Gastrocnemius medialis (tissue), 4 donors: Measurements from ENCODE around the gene C18orf32. TPM values are rescaled to one million over a fixed set of nuclear protein-coding genes. Genes with fewer than 3 reads are reported as not detected.

Experiments
- ATAC-seq, 2 donors: fragments of 150-250 bp; one replicate each; pipeline ENCODE4 v1.9.1; 2016
- DNase-seq, 2 donors: peaks; one replicate each; pipeline ENCODE4 v3.0.0-alpha.2; 2019
- H3K27ac ChIP-seq, 4 donors: fragments of 200-600 bp; sonication (generic); 1 replicate in 1 of 4; 2 replicates in 3 of 4; pipeline ENCODE4 v1.5.1; 2016 to 2018; ENCODE audit warnings: mild to moderate bottlenecking in 2 of 4, moderate library complexity in 1 of 4
- H3K27me3 ChIP-seq, 3 donors: fragments of 200-600 bp; sonication (generic) in 2 of 3; 1 replicate in 1 of 3; 2 replicates in 2 of 3; pipeline versions ENCODE4 v1.5.1 to v1.6.0; 2016 to 2019; ENCODE audit warnings: mild to moderate bottlenecking in 1 of 3, moderate library complexity in 1 of 3
- H3K36me3 ChIP-seq, 2 donors: fragments of 200-600 bp; sonication (generic) in 1 of 2; one replicate each; pipeline ENCODE4 v1.5.1; 2017 to 2018
- H3K4me1 ChIP-seq, 2 donors: fragments of 200-600 bp; sonication (generic) in 1 of 2; one replicate each; pipeline ENCODE4 v1.5.1; 2016 to 2017; ENCODE audit warnings: mild to moderate bottlenecking in 2 of 2
- H3K4me3 ChIP-seq, 4 donors: fragments of 200-600 bp; sonication (generic) in 3 of 4; 1 replicate in 1 of 4; 2 replicates in 3 of 4; pipeline ENCODE4 v1.5.1; 2016 to 2019; ENCODE audit warnings: mild to moderate bottlenecking in 2 of 4
- H3K9me3 ChIP-seq, 3 donors: fragments of 200-600 bp; sonication (generic) in 2 of 3; 1 replicate in 1 of 3; 2 replicates in 2 of 3; pipeline ENCODE4 v1.5.1; 2016 to 2019
- CTCF ChIP-seq, 5 experiments: fragments of 450-650 bp in 3 of 5; fragments of 200-600 bp in 2 of 5; sonication (generic) in 2 of 5; IDR thresholded peaks in 4 of 5; conservative IDR thresholded peaks in 1 of 5; 1 replicate in 4 of 5; 2 replicates in 1 of 5; pipeline ENCODE4 v1.5.1; 2016 to 2019; ENCODE audit warnings: antibody characterized with exemption in 5 of 5, mild to moderate bottlenecking in 3 of 5, moderate library complexity in 3 of 5
- POLR2A ChIP-seq, 2 donors: fragments of 450-650 bp; IDR thresholded peaks; one replicate each; pipeline ENCODE4 v1.6.1; 2017; ENCODE audit warnings: antibody characterized with exemption in 2 of 2, mild to moderate bottlenecking in 2 of 2, moderate library complexity in 2 of 2
- in situ Hi-C, 4 donors: fragments of 200-750 bp; cut with MboI; loops; one replicate each; pipeline versions ENCODE4 v1.15.0 to v1.8.0; 2017; ENCODE audit warnings: low sequenced_read_pairs in 4 of 4
- intact Hi-C: fragments of 100-400 bp; cut with DNase I; formaldehyde crosslinking; loops from one replicate; pipeline ENCODE4 v1.15.1; 2023; ENCODE audit warnings: low total_unique reads
- total RNA-seq, 4 donors: library from RNA; depleted of rRNA; stranded (reverse); fragments of >200 nt; gene quantifications; one replicate each; pipeline versions ENCODE4 v1.1.0 to v1.2.3, GENCODE V29; 2016

Gene C18orf32
- total RNA-seq, 4 donors from 2014 or later: 14.0 to 28.2 (median 19.6) TPM

GRCh38 chr18:49491534-49491856, 4.5 kb upstream of the C18orf32 start:
- ATAC-seq: no peak
- peak overlapping the region; percentile 88 to 95 (median 92) for H3K27ac ChIP-seq
- no peaks in the 10 kb centered on the region for H3K9me3 ChIP-seq
- intact Hi-C loops (loop anchor here (5.0 kb wide), 1 partner anchor 791 kb away; the partner anchor contains the start of gene MBD1), in situ Hi-C loops (loop anchor here in 3 of 4 donors (5.0 to 25.0 kb wide), 2 partner anchors 326 to 796 kb away; partner anchors contain the start of genes CXXC1 (in 3 of the 3) and MBD1 (in 3 of the 3))
- TF ChIP-seq POLR2A (IDR thresholded peaks at IDR 0.05) (no peak), CTCF (IDR thresholded peaks at IDR 0.05 in 4 of 5, conservative IDR thresholded peaks at IDR 0.05 in 1 of 5) (no peak)
- no peaks in the 10 kb centered on the region for H3K27me3 ChIP-seq
- H3K4me3 ChIP-seq: peak overlapping the region; percentile 85 to 99 (median 86)
- DNase-seq: no peak
- H3K36me3 ChIP-seq: peaks cover 2 to 37% of the 10 kb centered on the region in 2 donors
- H3K4me1 ChIP-seq: peaks cover 24 to 27% of the 10 kb centered on the region in 2 donors

- intact Hi-C loops (loop anchor here (5.0 kb wide), 1 partner anchor 792 kb away; the partner anchor contains the start of gene MBD1), in situ Hi-C loops (loop anchor here in 3 of 4 donors (5.0 to 25.0 kb wide), 2 partner anchors 327 to 797 kb away; partner anchors contain the start of genes CXXC1 (in 3 of the 3) and MBD1 (in 3 of the 3))
- Histone ChIP-seq H3K27me3 (no peaks in the 10 kb centered on the region), H3K27ac (peak overlapping the region; percentile 7 to 95 (median 92)), H3K9me3 (no peaks in the 10 kb centered on the region), H3K36me3 (peaks cover 2 to 37% of the 10 kb centered on the region in 2 donors), H3K4me3 (no peak overlapping the region), H3K4me1 (peaks cover 35 to 37% of the 10 kb centered on the region in 2 donors)
- DNase-seq: no peak
- no peak for ATAC-seq
- TF ChIP-seq POLR2A (IDR thresholded peaks at IDR 0.05): no peak
- no peak for TF ChIP-seq CTCF (IDR thresholded peaks at IDR 0.05 in 4 of 5, conservative IDR thresholded peaks at IDR 0.05 in 1 of 5)
These were observed 3.3 kb upstream of the C18orf32 start for GRCh38 chr18:49490246-49490762.

GRCh38 chr18:49487711-49488310, 777 bp upstream of the C18orf32 start:
- Histone ChIP-seq H3K36me3 (peaks cover 2 to 44% of the 10 kb centered on the region in 2 donors), H3K4me3 (peak overlapping the region; percentile 82 to 93 (median 90)), H3K4me1 (peaks cover 38 to 40% of the 10 kb centered on the region in 2 donors), H3K27me3 (no peaks in the 10 kb centered on the region), H3K9me3 (no peaks in the 10 kb centered on the region), H3K27ac (peak overlapping the region; percentile 94 to 98 (median 98))
- TF ChIP-seq CTCF (IDR thresholded peaks at IDR 0.05 in 4 of 5, conservative IDR thresholded peaks at IDR 0.05 in 1 of 5): no peak
- no peak for TF ChIP-seq POLR2A (IDR thresholded peaks at IDR 0.05)
- DNase-seq: no peak
- in situ Hi-C loops: loop anchor here in 3 of 4 donors (25.0 kb wide), 1 partner anchor 799 kb away; the partner anchor contains the start of genes CXXC1 (in 3 of the 3) and MBD1 (in 3 of the 3)
- intact Hi-C loops: loop anchor here (2.0 to 10.0 kb wide), 5 partner anchors 325 to 1709 kb away; partner anchors contain the start of genes ACAA2, MEX3C and SMAD2
- ATAC-seq: no peak

GRCh38 chr18:49486606-49486952, 455 bp downstream of the C18orf32 start:
- no peaks in the 10 kb centered on the region for H3K9me3 ChIP-seq
- DNase-seq (no peak), ATAC-seq (peak; percentile 55 to 73)
- peak overlapping the region; percentile 82 to 93 (median 90) for H3K4me3 ChIP-seq
- peaks cover 2 to 55% of the 10 kb centered on the region in 2 donors for H3K36me3 ChIP-seq
- in situ Hi-C loops (loop anchor here in 3 of 4 donors (25.0 kb wide), 1 partner anchor 801 kb away; the partner anchor contains the start of genes CXXC1 (in 3 of the 3) and MBD1 (in 3 of the 3)), intact Hi-C loops (loop anchor here (1.0 to 10.0 kb wide), 6 partner anchors 26 to 1711 kb away; partner anchors contain the start of genes ACAA2, DYM, MEX3C and SMAD2)
- peak overlapping the region; percentile 94 to 98 (median 98) for H3K27ac ChIP-seq
- no peak for TF ChIP-seq POLR2A (IDR thresholded peaks at IDR 0.05)
- TF ChIP-seq CTCF (IDR thresholded peaks at IDR 0.05 in 4 of 5, conservative IDR thresholded peaks at IDR 0.05 in 1 of 5): no peak
- no peaks in the 10 kb centered on the region for H3K27me3 ChIP-seq
- H3K4me1 ChIP-seq: peaks cover 37 to 38% of the 10 kb centered on the region in 2 donors
